Left cardiac atrium (tissue), 4 donors: ENCODE data around the gene AIDA. TPM values are rescaled to one million over a fixed set of nuclear protein-coding genes. Genes with fewer than 3 reads are reported as not detected.

ENCODE experiments used
- ATAC-seq, 2 donors: fragments of 200-7000 bp; cut with Tn5 transposase; one replicate each; pipeline ENCODE4 v1.9.1; 2020; ENCODE audit warnings: mild to moderate bottlenecking in 2 of 2, moderate library complexity in 2 of 2
- DNase-seq: peaks from one replicate; pipeline ENCODE4 v3.0.0-alpha.2; 2020
- intact Hi-C, 2 donors: fragments of 100-400 bp; cut with DNase I; formaldehyde crosslinking; loops; one replicate each; pipeline versions ENCODE4 v1.14.1 to v1.15.1; 2022 to 2023
- total RNA-seq, 2 donors: library from RNA; stranded (reverse); fragmentation: NEBNext Ultra II Directional; extraction: Animal tissue kit (Norgen Biotek cat#: 25700); gene quantifications; one replicate each; pipeline ENCODE4 v1.2.1, GENCODE V29; 2021
- donor health status: DM: no; HTN: yes; CAD: no.
- donor health status: DM: no; HTN: yes; CAD: no; lungs with severe emphysema.
- donor health status: DM: yes; HTN: yes; CAD: no.
- donor health status: Dilated cardiomyopathy.

The AIDA gene
- total RNA-seq, 2 donors from 2014 or later, result 64.7 to 71.3 TPM

DNA sequence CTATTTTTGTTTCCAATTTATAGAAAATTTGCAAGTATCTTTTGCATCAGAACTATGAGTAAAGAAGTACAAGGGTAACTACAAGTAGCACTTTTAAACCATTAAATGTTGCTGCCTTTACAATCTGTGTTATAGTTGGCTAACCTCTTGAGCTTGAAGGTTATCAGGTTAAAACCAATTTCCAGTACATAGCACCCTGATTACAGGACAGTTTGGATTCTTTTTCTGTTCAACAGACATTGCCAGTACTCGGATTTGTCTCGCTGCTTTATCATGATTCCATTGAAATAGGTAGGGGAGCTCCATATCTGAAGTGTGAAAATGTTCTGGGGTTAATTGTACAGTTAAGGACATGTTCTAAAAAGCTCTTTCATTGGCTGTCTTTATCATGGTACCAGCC is 54.4 kb downstream of the AIDA start:
- no peak for DNase-seq
- intact Hi-C loops, result no loop called here
- ATAC-seq, result no peak

- ATAC-seq, result no peak
- intact Hi-C loops, result no loop called here
Observed at GRCh38 chr1:222656391-222657155, 55.7 kb downstream of the AIDA start.

GRCh38 chr1:222654849-222655248 is 57.4 kb downstream of the AIDA start:
- DNase-seq (peak; percentile 31), ATAC-seq (peak; percentile 72 to 76)
- intact Hi-C loops, result no loop called here

More at GRCh38 chr1:222656391-222657155, 55.7 kb downstream of the AIDA start:
- no peak for DNase-seq

- ATAC-seq (no peak), DNase-seq (no peak)
- intact Hi-C loops, result no loop called here
Observed at GRCh38 chr1:222653178-222653827, 59.0 kb downstream of the AIDA start.

DNA sequence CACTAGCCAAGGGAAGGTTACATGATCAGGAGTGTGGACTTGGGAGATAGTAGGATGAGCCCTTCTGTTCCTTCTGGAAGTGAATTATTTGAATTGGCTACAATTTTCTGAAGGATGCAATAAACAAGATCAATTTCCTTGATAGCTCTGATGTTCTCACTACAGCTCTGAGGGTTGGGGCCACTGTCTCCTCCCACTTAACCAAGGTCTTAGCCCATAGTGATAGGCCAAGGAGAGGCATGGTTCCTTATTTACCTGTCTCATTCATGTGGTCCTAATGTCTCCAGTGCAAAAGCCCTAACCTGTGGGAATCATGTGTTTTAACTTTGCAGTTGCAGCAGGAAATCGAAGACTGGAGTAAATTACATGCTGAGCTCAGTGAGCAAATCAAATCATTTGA is 59.6 kb downstream of the AIDA start:
- no peak for ATAC-seq
- no peak for DNase-seq
- intact Hi-C loops, result no loop called here

- ATAC-seq (peak; percentile 3 to 5), DNase-seq (no peak)
- intact Hi-C loops, result no loop called here
Observed at GRCh38 chr1:222644636-222644980, 67.7 kb downstream of the AIDA start.

DNA sequence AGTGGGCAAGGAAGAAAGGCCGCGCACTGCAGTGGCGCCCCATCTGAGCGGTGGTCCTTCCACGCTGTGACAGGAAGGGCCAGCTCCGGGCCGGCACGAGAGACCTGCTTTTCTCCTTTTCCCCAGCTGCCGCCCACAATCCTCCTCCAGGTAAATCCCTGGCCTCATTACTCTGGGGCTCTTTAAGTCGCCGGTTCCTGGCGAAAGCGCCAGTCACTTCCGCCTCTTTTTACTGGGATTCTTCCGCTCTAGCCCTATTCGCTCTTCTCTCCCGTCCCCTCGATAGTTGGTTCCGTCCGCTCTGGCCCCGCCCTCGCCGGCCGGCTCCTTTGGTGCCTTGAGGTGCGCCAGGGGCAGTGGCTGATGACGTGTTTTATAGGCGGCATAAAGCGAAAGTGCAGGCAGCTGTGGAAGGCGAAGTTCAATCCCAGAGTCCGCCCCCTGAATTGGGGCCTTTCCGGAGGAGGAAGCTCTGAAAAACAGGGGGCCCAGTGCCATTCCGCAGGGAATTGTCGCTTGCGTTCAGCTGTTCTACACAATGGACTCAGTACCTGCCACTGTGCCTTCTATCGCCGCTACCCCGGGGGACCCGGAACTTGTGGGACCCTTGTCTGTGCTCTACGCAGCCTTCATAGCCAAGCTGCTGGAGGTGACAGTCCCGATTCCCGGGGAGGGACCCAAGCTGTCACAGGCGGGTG is 68.2 kb downstream of the AIDA start:
- peak; percentile 100 for ATAC-seq
- intact Hi-C loops, result no loop called here

GRCh38 chr1:222643606-222643937 is 68.7 kb downstream of the AIDA start:
- intact Hi-C loops, result no loop called here
- peak; percentile 29 for DNase-seq
- peak in 1 of 2 donors; percentile 35 for ATAC-seq

More for the DNA sequence above, 68.2 kb downstream of the AIDA start:
- peak; percentile 98 for DNase-seq

DNA sequence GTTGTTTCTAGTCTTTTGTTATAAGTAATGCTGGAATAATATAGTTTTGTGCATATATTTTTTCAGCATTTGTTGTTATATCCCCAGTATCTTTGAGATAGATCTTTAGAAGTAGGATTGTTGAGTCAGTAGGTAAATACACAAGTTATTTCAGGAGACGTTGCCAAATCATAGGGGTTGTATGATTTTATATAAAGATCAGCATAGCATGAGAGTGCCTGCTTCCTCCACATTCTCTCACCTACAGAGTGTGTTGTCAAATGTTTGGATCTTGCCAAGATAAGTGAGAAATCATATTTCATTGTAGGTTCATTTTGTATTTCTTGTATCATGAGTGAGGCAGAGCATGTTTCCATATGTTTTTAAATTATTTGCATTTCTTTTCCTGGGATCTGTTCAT is 69.8 kb downstream of the AIDA start:
- DNase-seq, result no peak
- no peak for ATAC-seq
- intact Hi-C loops, result no loop called here

- DNase-seq, result no peak
- no peak for ATAC-seq
- intact Hi-C loops, result no loop called here
Observed at GRCh38 chr1:222641269-222641948, 70.9 kb downstream of the AIDA start.

DNA sequence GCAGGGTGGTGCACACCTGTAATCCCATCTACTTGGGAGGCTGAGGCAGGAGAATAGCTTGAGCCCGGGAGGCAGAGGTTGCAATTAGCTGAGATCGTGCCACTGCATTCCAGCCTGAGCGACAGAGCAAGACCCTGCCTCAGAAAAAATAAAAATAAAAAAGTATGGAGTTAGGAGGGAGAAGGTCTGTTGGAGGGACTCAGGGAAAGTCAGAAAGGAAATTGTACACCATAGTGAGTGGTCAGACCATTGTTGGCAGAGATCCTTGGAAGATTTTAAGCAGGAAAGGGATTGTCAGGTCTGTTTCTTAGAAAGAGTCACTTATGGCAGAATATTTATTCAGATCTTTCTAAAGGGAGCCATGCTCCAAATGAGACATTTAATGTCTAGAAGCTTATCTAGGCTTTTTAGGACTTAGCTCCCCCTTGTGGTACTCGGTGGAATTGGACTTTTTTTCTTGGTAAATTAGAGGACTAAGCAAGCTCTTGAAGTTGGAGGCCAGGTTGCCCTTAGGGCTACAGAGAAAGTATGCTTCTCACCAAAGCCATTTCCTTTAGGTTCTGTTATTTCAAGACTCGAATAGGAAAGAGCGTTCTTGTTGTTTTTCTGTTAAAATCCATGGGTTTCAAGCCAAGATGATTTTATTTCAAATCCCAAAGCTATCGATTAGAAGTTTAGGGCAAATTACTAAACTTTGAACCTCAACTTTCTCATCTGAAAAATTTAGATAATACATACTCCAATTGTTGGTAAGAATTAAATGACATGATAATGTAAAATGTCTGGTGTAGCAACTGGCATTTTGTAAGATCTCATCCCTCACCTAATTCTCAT is 77.9 kb downstream of the AIDA start:
- no peak for DNase-seq
- ATAC-seq, result peak; percentile 72 to 76
- intact Hi-C loops, result loop anchor here (1.0 to 5.0 kb wide), 2 partner anchors 167 to 169 kb away; no protein-coding TSS in a partner anchor

DNA sequence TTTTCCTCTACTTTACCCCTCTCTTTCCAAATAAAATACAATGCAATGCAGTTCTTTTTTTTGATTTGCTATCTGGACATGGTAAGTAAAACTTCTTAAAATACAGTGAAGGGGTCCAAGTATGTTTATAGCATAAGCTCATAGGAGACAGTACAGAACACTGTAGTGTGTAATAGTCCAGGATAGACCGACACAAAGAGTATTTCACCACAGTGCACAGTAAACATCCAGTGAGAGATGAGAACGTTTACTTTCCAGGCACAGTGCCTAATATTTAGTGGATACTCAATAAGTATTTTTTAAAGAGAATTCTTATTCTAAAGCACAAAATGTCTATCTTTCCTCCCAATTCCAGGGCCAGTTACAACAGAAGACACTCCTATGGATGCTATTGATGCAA is 79.5 kb downstream of the AIDA start:
- ATAC-seq, result no peak
- intact Hi-C loops, result loop anchor here in 1 of 2 donors (5.0 kb wide), 1 partner anchor 165 kb away; no protein-coding TSS in a partner anchor

DNA sequence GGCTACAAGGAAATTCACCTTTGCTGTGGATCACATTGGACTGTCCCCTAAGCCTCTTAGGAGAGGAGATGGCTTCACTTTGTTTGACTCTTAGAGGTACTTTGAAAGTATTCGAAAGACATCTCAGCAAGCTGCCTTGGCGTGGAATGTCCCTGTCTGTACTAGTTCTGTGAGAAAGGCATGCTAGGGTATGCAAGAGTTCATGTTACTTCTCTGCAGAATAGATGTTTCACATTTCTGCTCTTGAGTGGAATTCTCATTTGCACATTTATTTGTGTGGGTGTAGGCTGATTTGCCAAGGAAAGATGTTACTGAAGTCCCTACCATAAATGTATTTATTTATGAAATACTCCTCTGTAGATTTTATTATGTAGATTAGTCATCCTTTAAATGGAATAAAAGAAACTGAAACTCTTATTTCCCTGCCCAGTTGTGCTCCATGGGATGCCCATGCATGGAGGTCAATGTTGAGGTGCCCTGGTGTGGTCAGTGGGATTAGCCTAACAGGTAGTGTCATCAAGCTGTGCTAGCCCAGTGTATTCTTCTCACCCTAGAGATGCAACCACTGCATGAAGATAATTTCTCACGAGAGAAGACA is 80.6 kb downstream of the AIDA start:
- no peak for DNase-seq
- ATAC-seq, result no peak
- intact Hi-C loops, result loop anchor here in 1 of 2 donors (5.0 kb wide), 1 partner anchor 164 kb away; no protein-coding TSS in a partner anchor

More for the DNA sequence above, 79.5 kb downstream of the AIDA start:
- no peak for DNase-seq

DNA sequence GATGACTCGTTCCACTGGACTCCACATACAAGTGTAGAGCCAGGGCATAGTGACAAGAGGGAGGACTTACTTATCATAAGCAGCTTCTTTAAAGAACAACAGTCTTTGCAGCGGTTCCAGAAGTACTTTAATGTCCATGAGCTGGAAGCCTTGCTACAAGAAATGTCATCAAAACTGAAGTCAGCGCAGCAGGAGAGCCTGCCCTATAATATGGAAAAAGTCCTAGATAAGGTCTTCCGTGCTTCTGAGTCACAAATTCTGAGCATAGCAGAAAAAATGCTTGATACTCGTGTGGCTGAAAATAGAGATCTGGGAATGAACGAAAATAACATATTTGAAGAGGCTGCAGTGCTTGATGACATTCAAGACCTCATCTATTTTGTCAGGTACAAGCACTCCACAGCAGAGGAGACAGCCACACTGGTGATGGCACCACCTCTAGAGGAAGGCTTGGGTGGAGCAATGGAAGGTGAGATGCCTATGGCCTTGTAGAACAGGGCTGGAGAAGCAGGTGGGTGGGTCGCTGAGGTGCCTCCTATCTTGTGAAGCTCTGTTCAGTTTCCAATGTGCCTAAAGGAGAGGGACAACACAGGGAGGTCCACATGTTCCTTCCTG is 82.3 kb downstream of the AIDA start:
- intact Hi-C loops, result loop anchor here in 1 of 2 donors (5.0 kb wide), 1 partner anchor 163 kb away; no protein-coding TSS in a partner anchor
- ATAC-seq (no peak), DNase-seq (no peak)

- intact Hi-C loops, result no loop called here
- no peak for DNase-seq
- ATAC-seq, result peak; percentile 59 to 92
Observed at GRCh38 chr1:222627232-222627631, 85.1 kb downstream of the AIDA start.

- ATAC-seq, result no peak
- intact Hi-C loops, result no loop called here
- DNase-seq, result no peak
Observed at GRCh38 chr1:222624214-222624613, 88.1 kb downstream of the AIDA start.

DNA sequence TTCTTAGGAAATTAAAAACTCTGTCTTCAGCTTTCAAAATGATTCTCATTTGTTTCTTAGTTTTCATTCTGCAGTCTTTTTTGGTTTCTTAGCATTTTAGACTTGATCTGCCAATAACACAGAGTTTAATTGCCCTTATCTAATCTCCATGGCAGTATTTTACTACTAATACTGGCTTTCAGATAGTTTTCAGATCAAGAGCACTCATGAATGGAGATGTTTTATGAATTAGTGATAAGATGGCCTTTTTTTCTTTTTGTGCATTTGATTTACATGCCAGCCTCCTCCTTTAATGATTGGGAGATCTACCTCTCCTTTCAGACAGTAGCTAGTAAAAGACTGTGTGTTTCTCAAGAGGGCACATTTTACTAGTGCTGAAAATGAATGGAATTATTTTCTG is 88.8 kb downstream of the AIDA start:
- intact Hi-C loops, result no loop called here
- DNase-seq (no peak), ATAC-seq (no peak)

GRCh38 chr1:222622765-222623164 is 89.5 kb downstream of the AIDA start:
- ATAC-seq, result no peak
- intact Hi-C loops, result no loop called here
- DNase-seq, result no peak
